Measurements from ENCODE around the gene KASH5. TPM values are rescaled to one million over a fixed set of nuclear protein-coding genes. Genes with fewer than 3 reads are reported as not detected.

KASH5 gene
- total and polyA plus RNA-seq, 2 of the 8 experiments (the other 6 are each of a cell fraction or from before 2014, with no cell fraction given), result 0.05 to 0.19 TPM

DNA sequence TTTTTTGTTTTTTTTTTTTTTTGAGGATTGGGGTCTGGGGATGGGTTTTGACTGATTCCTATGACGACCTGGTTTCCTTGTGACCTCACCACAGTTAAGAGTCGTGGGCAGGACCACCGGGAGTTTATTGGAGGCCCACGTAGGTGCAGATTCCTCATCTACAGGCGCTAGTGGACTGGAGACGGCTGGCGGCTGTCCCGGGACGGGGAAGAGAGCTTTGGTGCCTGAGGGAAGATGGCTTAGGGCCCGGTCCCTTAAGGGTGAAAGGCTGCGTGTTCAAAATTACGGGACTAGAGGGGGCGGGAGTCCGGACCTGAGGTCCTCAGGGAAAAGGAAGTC lies 25.2 kb upstream of the KASH5 start:
- DNase-seq (ENCODE audit: low read depth in 1 of 2, low spot score in 2 of 2) (no peak), FAIRE-seq (no peak)
- H2BK15ac ChIP-seq (ENCODE audit: low read length), result no peak overlapping the region
- H4K91ac ChIP-seq (replicated peaks; ENCODE audit: insufficient read length, low read length), result peak overlapping the region; percentile 39
- POLR2A ChIA-PET (ENCODE audit: partially characterized antibody), result interaction anchor here (0.6 to 7.0 kb wide), 15 partner anchors 10 to 227 kb away, joined by 3 to 112 read pairs (median 3); partner anchors contain the start of genes ALDH16A1, CD37 and RPS11
- no peak overlapping the region for H3K4ac ChIP-seq (replicated peaks; ENCODE audit: insufficient read length, low read depth, low read length)
- H3K56ac ChIP-seq (replicated peaks; ENCODE audit: insufficient read length, low read depth, low read length), result no peak overlapping the region
- H3K27me3 ChIP-seq (replicated peaks in 1 of 4; ENCODE audit: control insufficient read depth in 3 of 4, extremely low read depth in 1 of 4, insufficient read depth in 3 of 4, low read length in 3 of 4), result no peaks in the 10 kb centered on the region
- peak overlapping the region; percentile 92 to 95 (median 93); a peak in 7 of 8 replicates for H3K4me3 ChIP-seq (ENCODE audit: extremely low read depth in 1 of 4, insufficient read depth in 2 of 4, low read depth in 3 of 4, low read length in 4 of 4)
- H3K79me1 ChIP-seq (ENCODE audit: low read depth, low read length), result peaks cover 5% of the 10 kb centered on the region; the same call in 1 of the 2 replicates
- peaks cover 9 to 19% (median 12%) of the 10 kb centered on the region in 4 experiments for H3K36me3 ChIP-seq (ENCODE audit: control insufficient read depth in 2 of 4, insufficient read depth in 4 of 4, low read length in 3 of 4)
- H3K4me2 ChIP-seq (ENCODE audit: insufficient read depth in 1 of 2, low read depth in 2 of 2, low read length in 2 of 2), result peak overlapping the region; percentile 79 to 89
- TF ChIP-seq JUN (IDR thresholded peaks at IDR 0.05; ENCODE audit: low read depth, low read length) (no peak), TAF7 (optimal IDR thresholded peaks at IDR 0.05; ENCODE audit: borderline replicate concordance, low read depth, low read length) (no peak), POLR2AphosphoS5 (IDR thresholded peaks at IDR 0.05; ENCODE audit: low read depth, low read length) (no peak)
- no peak overlapping the region for H2AFZ ChIP-seq (ENCODE audit: low read length)
- peaks cover 0 to 16% (median 9%) of the 10 kb centered on the region in 4 experiments; a peak in 5 of 7 replicates for H3K4me1 ChIP-seq (replicated peaks in 1 of 4; ENCODE audit: control insufficient read depth in 3 of 4, insufficient read depth in 4 of 4, low read length in 3 of 4)
- H3K18ac ChIP-seq (ENCODE audit: extremely low read depth, low read length), result peak overlapping the region; percentile 32; the same call in 1 of the 2 replicates
- CTCF ChIA-PET (ENCODE audit: partially characterized antibody), result interaction anchor here (0.9 to 1.3 kb wide), 2 partner anchors 12 to 73 kb away, joined by 3 read pairs; no protein-coding TSS in a partner anchor
- no peaks in the 10 kb centered on the region for H3K9me3 ChIP-seq (ENCODE audit: insufficient read depth in 2 of 2, low read depth in 1 of 2, low read length in 1 of 2)
- WGBS, 2 experiments (ENCODE audit: extremely low coverage in 1 of 2, insufficient coverage in 1 of 2, insufficient read length in 1 of 2, insufficient replicate concordance in 2 of 2, low coverage in 1 of 2, low lambda C conversion rate in 2 of 2, missing lambda C conversion rate in 1 of 2), result 5% methylated on average over 14 of the region's 14 CpGs; no CpG with 5 or more reads in 1 of the 2 experiments
- H3K14ac ChIP-seq (ENCODE audit: insufficient read length), result no peak overlapping the region
- peak overlapping the region; percentile 21 for H2BK120ac ChIP-seq (replicated peaks; ENCODE audit: low read depth, low read length)
- 0 out of 2 replicates have a peak overlapping the region, but pooled peaks have one; percentile 31 for H3K27ac ChIP-seq (ENCODE audit: low read depth, low read length)
- H2AK5ac ChIP-seq (ENCODE audit: low read depth, low read length), result no peak overlapping the region
- no peaks in the 10 kb centered on the region for H4K20me1 ChIP-seq (replicated peaks in 1 of 2; ENCODE audit: control insufficient read depth in 1 of 2, insufficient read depth in 2 of 2, low read length in 2 of 2)
- H3K23ac ChIP-seq (ENCODE audit: insufficient read length), result no peak overlapping the region
- H2BK5ac ChIP-seq (ENCODE audit: low read depth, low read length), result no peak overlapping the region
- H3K9ac ChIP-seq (replicated peaks in 1 of 4; ENCODE audit: extremely low read depth in 1 of 4, low read depth in 3 of 4, low read length in 3 of 4), result peak overlapping the region in 3 of 4 experiments; percentile 38 to 47 (median 45); a peak in 4 of 7 replicates
- no peak overlapping the region for H2BK12ac ChIP-seq (ENCODE audit: low read depth, low read length)
- H4K8ac ChIP-seq (ENCODE audit: extremely low read depth, insufficient read depth, low read length), result no peak overlapping the region
- H4K5ac ChIP-seq (ENCODE audit: insufficient read length, low read depth, low read length), result peak overlapping the region; percentile 57
- H3K79me2 ChIP-seq (ENCODE audit: control insufficient read depth in 1 of 2, insufficient read depth in 2 of 2, low read length in 2 of 2), result peaks cover 3 to 29% of the 10 kb centered on the region in 2 experiments; a peak in 3 of 4 replicates
- no peak overlapping the region for H2BK20ac ChIP-seq (ENCODE audit: low read length)
- peaks cover 8% of the 10 kb centered on the region; the same call in 1 of the 2 replicates for H3K23me2 ChIP-seq (ENCODE audit: low read depth, low read length)
